IMR-90 (cell line): ENCODE results near the gene CAMK2B. TPM values are rescaled to one million over a fixed set of nuclear protein-coding genes. Genes with fewer than 3 reads are reported as not detected.

Experiments
- ATAC-seq: fragments of 200-7000 bp; cut with Tn5 transposase; 2 replicates; pipeline ENCODE4 v1.9.1; 2020; ENCODE audit warnings: low read depth, mild to moderate bottlenecking, moderate library complexity
- BruUV-seq: library from RNA; stranded (reverse); fragments of 400-500 nt; replicated peaks from 2 replicates; lab custom pipeline; 2021; lab: Mats Ljungman, UMichigan
- CTCF ChIA-PET: fragments of 300-600 bp; formaldehyde crosslinking; extraction: SDS; loops from one replicate; lab custom pipeline; 2021; ENCODE audit warnings: antibody characterized with exemption; lab: Yijun Ruan, JAX
- POLR2A ChIA-PET: fragments of 300-600 bp; sonication (Branson Sonifier 250); formaldehyde crosslinking; loops from one replicate; lab custom pipeline; 2022; ENCODE audit warnings: antibody characterized with exemption; ENCODE audit not compliant: unreplicated experiment; lab: Charles Lee
- DNase-seq: peaks from one replicate; pipeline ENCODE4 v3.0.0; 2013
- H2AFZ ChIP-seq: replicated peaks from 2 replicates; pipeline ENCODE3; 2013; ENCODE audit warnings: low read length, mild to moderate bottlenecking; ENCODE audit not compliant: poor library complexity
- H2AK5ac ChIP-seq: 2 replicates; pipeline ENCODE4 v1.6.1; 2013; ENCODE audit warnings: low read depth, low read length, inconsistent platforms
- H2AK9ac ChIP-seq: replicated peaks from 2 replicates; pipeline ENCODE3; 2013; ENCODE audit warnings: mild to moderate bottlenecking, low read depth, low read length, moderate library complexity; ENCODE audit not compliant: poor library complexity
- H2BK120ac ChIP-seq: 2 replicates; pipeline ENCODE4 v1.6.1; 2013; ENCODE audit warnings: low read depth, low read length, inconsistent platforms
- H2BK15ac ChIP-seq: 3 replicates; pipeline ENCODE4 v1.6.1; 2013; ENCODE audit warnings: low read depth, low read length, inconsistent platforms
- H2BK20ac ChIP-seq: 2 replicates; pipeline ENCODE4 v1.6.1; 2013; ENCODE audit warnings: low read depth, mild to moderate bottlenecking, inconsistent platforms, low read length, moderate library complexity
- H2BK5ac ChIP-seq: 2 replicates; pipeline ENCODE4 v1.6.1; 2013; ENCODE audit warnings: mild to moderate bottlenecking, low read depth, low read length, inconsistent platforms; ENCODE audit not compliant: poor library complexity, severe bottlenecking
- H3K14ac ChIP-seq: replicated peaks from 2 replicates; pipeline ENCODE4 v1.6.1; 2013; ENCODE audit warnings: low read depth, low read length, inconsistent platforms
- H3K18ac ChIP-seq: 2 replicates; pipeline ENCODE4 v1.6.1; 2013; ENCODE audit warnings: low read depth, low read length, control low read depth
- H3K23ac ChIP-seq: 2 replicates; pipeline ENCODE4 v1.6.1; 2013; ENCODE audit warnings: low read depth, low read length, inconsistent platforms
- H3K27ac ChIP-seq: 2 replicates; pipeline ENCODE4 v1.5.1; 2013; ENCODE audit warnings: mild to moderate bottlenecking, control low read depth, low read length; ENCODE audit not compliant: insufficient read depth
- H3K27me3 ChIP-seq: 2 replicates; pipeline ENCODE4 v1.6.1; 2013; ENCODE audit warnings: low read length; ENCODE audit not compliant: control insufficient read depth, insufficient read depth
- H3K36me3 ChIP-seq: 2 replicates; pipeline ENCODE4 v1.6.1; 2013; ENCODE audit warnings: low read length, mixed read lengths; ENCODE audit not compliant: control insufficient read depth, insufficient read depth
- H3K4ac ChIP-seq: 2 replicates; pipeline ENCODE4 v1.6.1; 2013; ENCODE audit warnings: low read depth, low read length, inconsistent platforms
- H3K4me1 ChIP-seq: 2 replicates; pipeline ENCODE4 v1.6.1; 2013; ENCODE audit warnings: low read length, mixed read lengths; ENCODE audit not compliant: control insufficient read depth, insufficient read depth
- H3K4me2 ChIP-seq: 2 replicates; pipeline ENCODE4 v1.6.1; 2013; ENCODE audit warnings: low read depth, mild to moderate bottlenecking, control low read depth, low read length, moderate library complexity
- H3K4me3 ChIP-seq: 2 replicates; pipeline ENCODE4 v1.5.1; 2013; ENCODE audit warnings: low read depth, mild to moderate bottlenecking, control low read depth, low read length, moderate library complexity; ENCODE audit not compliant: insufficient read depth
- H3K56ac ChIP-seq: 2 replicates; pipeline ENCODE4 v1.6.1; 2013; ENCODE audit warnings: low read length, inconsistent platforms; ENCODE audit not compliant: insufficient read depth; ENCODE audit errors: extremely low read depth
- H3K79me1 ChIP-seq, 2 experiments: 2 replicates each; pipeline ENCODE4 v1.6.1; 2013; ENCODE audit warnings: low read length in 2 of 2, inconsistent platforms in 1 of 2, low read depth in 1 of 2
- H3K9ac ChIP-seq: 2 replicates; pipeline ENCODE4 v1.6.1; 2013; ENCODE audit warnings: low read depth, low read length, control low read depth
- H3K9me1 ChIP-seq: 2 replicates; pipeline ENCODE4 v1.6.1; 2013; ENCODE audit warnings: low read length, inconsistent platforms; ENCODE audit not compliant: insufficient read depth
- H3K9me3 ChIP-seq: 2 replicates; pipeline ENCODE4 v1.6.1; 2013; ENCODE audit warnings: low read length; ENCODE audit not compliant: control insufficient read depth, insufficient read depth
- H4K20me1 ChIP-seq: 2 replicates; pipeline ENCODE4 v1.6.1; 2013; ENCODE audit warnings: low read length, inconsistent platforms; ENCODE audit not compliant: insufficient read depth
- H4K5ac ChIP-seq: 2 replicates; pipeline ENCODE4 v1.6.1; 2013; ENCODE audit warnings: mild to moderate bottlenecking, low read depth, low read length, control low read depth
- H4K8ac ChIP-seq, 2 experiments: 2 replicates each; pipeline ENCODE4 v1.6.1; 2013; ENCODE audit warnings: low read depth in 2 of 2, low read length in 2 of 2, control low read depth in 1 of 2, inconsistent platforms in 1 of 2
- H4K91ac ChIP-seq: 2 replicates; pipeline ENCODE4 v1.6.1; 2013; ENCODE audit warnings: low read depth, low read length, inconsistent platforms; ENCODE audit not compliant: insufficient read depth
- CHD1 ChIP-seq: IDR thresholded peaks from 2 replicates; pipeline ENCODE4 v1.6.1; 2012; ENCODE audit warnings: low read depth, low read length, improper control_type of control experiment
- ELK1 ChIP-seq: fragments of 150-350 bp; IDR thresholded peaks from 2 replicates; pipeline ENCODE4 v1.6.1; 2016; ENCODE audit warnings: low read depth, mild to moderate bottlenecking, low read length, moderate library complexity, borderline replicate concordance
- FOS ChIP-seq: fragments of 150-350 bp; IDR thresholded peaks from 2 replicates; pipeline ENCODE4 v1.6.1; 2016; ENCODE audit warnings: low read depth, low read length
- MAZ ChIP-seq: IDR thresholded peaks from 2 replicates; pipeline ENCODE4 v1.6.1; 2012; ENCODE audit warnings: low read depth, mild to moderate bottlenecking, low read length, improper control_type of control experiment, moderate library complexity, borderline replicate concordance
- POLR2A ChIP-seq: IDR thresholded peaks from 2 replicates; pipeline ENCODE4 v1.6.1; 2012; ENCODE audit warnings: mild to moderate bottlenecking, low read depth, low read length
- RFX5 ChIP-seq: IDR thresholded peaks from 2 replicates; pipeline ENCODE4 v1.8.0; 2012; ENCODE audit warnings: low read depth, mild to moderate bottlenecking, low read length, moderate library complexity
- USF2 ChIP-seq: fragments of 150-350 bp; IDR thresholded peaks from 2 replicates; pipeline ENCODE4 v1.6.1; 2017; ENCODE audit warnings: mild to moderate bottlenecking, antibody characterized with exemption, low read length, low read depth
- WGBS, 2 experiments: methylation state at CpG; one replicate each; pipeline versions ENCODE4 v1.1.5 to v1.1.7; 2013; ENCODE audit warnings: missing lambda C conversion rate in 2 of 2; ENCODE audit not compliant: insufficient read length in 1 of 2; ENCODE audit errors: extremely low coverage in 2 of 2; 5-methylcytosine and 5-hydroxymethylcytosine counted together
- dilution Hi-C: fragments of 300-500 bp; cut with HindIII; formaldehyde crosslinking; loops from one replicate; pipeline ENCODE4 v1.14.3; 2018; ENCODE audit warnings: low sequenced_read_pairs; ENCODE audit not compliant: unreplicated experiment
- in situ Hi-C: fragments of 300-500 bp; cut with MboI; formaldehyde crosslinking; loops from 3 replicates; pipeline ENCODE4 v1.14.3; 2019; ENCODE audit warnings: low sequenced_read_pairs, inconsistent platforms, mixed read lengths
- intact Hi-C: fragments of 100-400 bp; cut with micrococcal nuclease; formaldehyde crosslinking; loops from 2 replicates; pipeline ENCODE4 v1.10.0; 2022
- polyA plus RNA-seq, 3 experiments: library from polyadenylated mRNA; depleted of rRNA; stranded (reverse); fragments of >200 nt; gene quantifications; 2 replicates each; pipeline ENCODE4 v1.2.3, GENCODE V29; 2012; ENCODE audit warnings: low replicate concordance in 1 of 3
- total RNA-seq: library from RNA; depleted of rRNA; stranded (reverse); fragments of >200 nt; gene quantifications from 2 replicates; pipeline ENCODE4 v1.2.3, GENCODE V29; 2012

The CAMK2B gene
- total and polyA plus RNA-seq, 2 of the 4 experiments (the other 2 are of a cell fraction) = 0.18 to 0.36 TPM

GRCh38 chr7:44275146-44275545 lies 50.2 kb downstream of the CAMK2B start:
- H4K20me1 ChIP-seq = no peaks in the 10 kb centered on the region
- H4K8ac ChIP-seq = no peak overlapping the region
- no peak overlapping the region for H3K27ac ChIP-seq
- TF ChIP-seq POLR2A (no peak), USF2 (no peak), RFX5 (no peak), FOS (no peak), MAZ (no peak), CHD1 (no peak), ELK1 (no peak)
- no peak overlapping the region for H3K18ac ChIP-seq
- no peaks in the 10 kb centered on the region for H3K79me1 ChIP-seq
- WGBS, 2 experiments = 94% methylated on average over 7 of the region's 7 CpGs; no CpG with 5 or more reads in 1 of the 2 experiments
- no peak overlapping the region for H2AK5ac ChIP-seq
- ChIA-PET POLR2A (no interaction called here), CTCF (no interaction called here)
- H2AFZ ChIP-seq = no peak overlapping the region
- no peak for ATAC-seq
- no peak overlapping the region for H2BK5ac ChIP-seq
- 0 out of 2 replicates have a peak, but pooled peaks cover 2% of the 10 kb centered on the region for H3K9me1 ChIP-seq
- H3K9me3 ChIP-seq = no peaks in the 10 kb centered on the region
- no TSS peak for BruUV-seq
- H3K23ac ChIP-seq = no peak overlapping the region
- H3K56ac ChIP-seq = no peak overlapping the region
- intact Hi-C loops = no loop called here
- no peak overlapping the region for H3K14ac ChIP-seq
- no peaks in the 10 kb centered on the region for H3K36me3 ChIP-seq
- H3K4ac ChIP-seq = no peak overlapping the region
- no peak overlapping the region for H3K4me3 ChIP-seq
- H3K27me3 ChIP-seq = peaks cover 36% of the 10 kb centered on the region
- dilution Hi-C loops = no loop called here
- H3K9ac ChIP-seq = no peak overlapping the region
- H2BK15ac ChIP-seq = no peak overlapping the region
- no peak overlapping the region for H2BK20ac ChIP-seq
- H4K5ac ChIP-seq = no peak overlapping the region
- H4K91ac ChIP-seq = no peak overlapping the region
- no peak overlapping the region for H3K4me2 ChIP-seq
- DNase-seq = no peak
- peaks cover 5% of the 10 kb centered on the region; the same call in 1 of the 2 replicates for H3K4me1 ChIP-seq
- H2AK9ac ChIP-seq = no peak overlapping the region
- in situ Hi-C loops = no loop called here
- no peak overlapping the region for H2BK120ac ChIP-seq
